Measurements from ENCODE around the gene ERC1.

ERC1 gene

DNA sequence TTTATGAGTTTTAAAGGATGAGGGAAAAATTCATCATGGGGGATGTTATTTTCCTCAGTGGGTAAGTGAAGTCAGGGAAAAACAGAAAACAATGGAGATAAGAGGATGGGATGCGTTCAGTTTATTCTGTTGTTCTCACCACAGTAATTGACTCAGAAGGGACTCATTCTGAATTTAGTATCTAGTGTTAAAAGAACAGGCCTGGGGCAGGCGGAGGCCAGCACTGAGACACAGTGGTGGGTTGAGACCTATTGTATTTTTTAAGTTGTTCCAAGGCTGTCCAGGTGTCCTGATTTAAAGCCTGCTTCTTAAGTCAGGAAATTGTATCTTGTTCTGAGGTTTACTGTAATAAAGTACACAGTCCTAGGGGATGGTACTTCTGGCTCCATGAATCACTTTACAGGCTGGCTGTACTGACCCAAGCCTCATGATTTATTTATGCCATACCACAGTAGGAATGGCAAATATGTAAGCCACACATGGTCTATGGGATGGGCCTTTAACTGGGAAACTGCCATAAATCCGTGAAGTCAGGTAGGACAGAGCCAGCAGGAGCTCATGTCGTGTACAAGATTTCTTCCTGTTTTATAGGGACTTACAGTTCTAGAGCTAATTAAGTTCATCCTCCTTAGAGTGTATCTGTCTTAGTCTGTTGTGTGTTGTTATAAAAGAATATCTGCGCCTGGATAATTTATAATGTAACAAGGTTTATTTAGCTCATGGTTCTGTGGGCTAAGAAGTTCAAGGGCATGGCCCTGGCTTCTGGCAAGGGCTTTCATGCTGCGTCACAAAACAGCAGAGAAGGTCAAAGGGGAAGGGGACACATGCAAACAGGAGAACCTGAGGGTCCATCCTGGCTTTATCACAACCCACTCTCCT is 359.3 kb downstream of the ERC1 start:
- H3K9ac ChIP-seq (ENCODE audit: low read length), result no peak overlapping the region
- H3F3A ChIP-seq (ENCODE audit: insufficient read depth, low read length), result no peaks in the 10 kb centered on the region
- H3K4me1 ChIP-seq (ENCODE audit: low read length), result no peaks in the 10 kb centered on the region
- no peaks in the 10 kb centered on the region for H3K9me3 ChIP-seq (replicated peaks; ENCODE audit: insufficient read depth, low read length)
- H2AFZ ChIP-seq (ENCODE audit: low read length), result no peak overlapping the region
- H3K27ac ChIP-seq (ENCODE audit: low read length), result no peak overlapping the region
- no peak overlapping the region for H3K4me2 ChIP-seq (ENCODE audit: low read depth, low read length)
- H3K36me3 ChIP-seq (replicated peaks; ENCODE audit: insufficient read depth, low read length), result no peaks in the 10 kb centered on the region
- no peaks in the 10 kb centered on the region for H3K9me2 ChIP-seq (replicated peaks; ENCODE audit: insufficient read depth, low read length)
- TF ChIP-seq, protein P1, sequence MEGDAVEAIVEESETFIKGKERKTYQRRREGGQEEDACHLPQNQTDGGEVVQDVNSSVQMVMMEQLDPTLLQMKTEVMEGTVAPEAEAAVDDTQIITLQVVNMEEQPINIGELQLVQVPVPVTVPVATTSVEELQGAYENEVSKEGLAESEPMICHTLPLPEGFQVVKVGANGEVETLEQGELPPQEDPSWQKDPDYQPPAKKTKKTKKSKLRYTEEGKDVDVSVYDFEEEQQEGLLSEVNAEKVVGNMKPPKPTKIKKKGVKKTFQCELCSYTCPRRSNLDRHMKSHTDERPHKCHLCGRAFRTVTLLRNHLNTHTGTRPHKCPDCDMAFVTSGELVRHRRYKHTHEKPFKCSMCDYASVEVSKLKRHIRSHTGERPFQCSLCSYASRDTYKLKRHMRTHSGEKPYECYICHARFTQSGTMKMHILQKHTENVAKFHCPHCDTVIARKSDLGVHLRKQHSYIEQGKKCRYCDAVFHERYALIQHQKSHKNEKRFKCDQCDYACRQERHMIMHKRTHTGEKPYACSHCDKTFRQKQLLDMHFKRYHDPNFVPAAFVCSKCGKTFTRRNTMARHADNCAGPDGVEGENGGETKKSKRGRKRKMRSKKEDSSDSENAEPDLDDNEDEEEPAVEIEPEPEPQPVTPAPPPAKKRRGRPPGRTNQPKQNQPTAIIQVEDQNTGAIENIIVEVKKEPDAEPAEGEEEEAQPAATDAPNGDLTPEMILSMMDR (IDR thresholded peaks at IDR 0.05; ENCODE audit: low read length), result no peak
- TF ChIP-seq EZH2 (optimal IDR thresholded peaks at IDR 0.05; ENCODE audit: low read depth, low read length) (no peak), EZH2phosphoT487 (IDR thresholded peaks at IDR 0.05; ENCODE audit: low read length) (no peak)
- no peak overlapping the region for H3K4me3 ChIP-seq (ENCODE audit: low read length)
- DNase-seq, result no peak
- no peaks in the 10 kb centered on the region for H3K27me3 ChIP-seq (replicated peaks; ENCODE audit: insufficient read depth, low read length)
- H3K79me2 ChIP-seq (ENCODE audit: low read length), result no peaks in the 10 kb centered on the region
- H4K20me1 ChIP-seq (ENCODE audit: insufficient read depth, low read length), result no peaks in the 10 kb centered on the region

DNA sequence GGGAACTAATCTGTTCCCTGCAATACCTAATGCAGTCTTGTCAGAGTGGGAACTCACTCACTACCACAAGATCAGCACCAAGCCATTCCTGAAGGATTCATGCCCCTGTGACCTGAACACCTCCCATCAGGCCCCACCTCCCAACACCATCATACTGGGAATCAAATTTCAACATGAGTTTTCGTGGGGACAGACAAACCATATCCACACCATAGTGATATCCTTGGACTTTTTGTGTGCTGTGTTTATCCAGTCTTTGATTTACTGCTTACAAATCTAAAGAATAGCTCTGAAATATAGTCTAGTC is 359.9 kb downstream of the ERC1 start:
- Histone ChIP-seq H3K79me2 (ENCODE audit: low read length) (no peaks in the 10 kb centered on the region), H2AFZ (ENCODE audit: low read length) (no peak overlapping the region), H3K9me2 (replicated peaks; ENCODE audit: insufficient read depth, low read length) (no peaks in the 10 kb centered on the region), H3K4me2 (ENCODE audit: low read depth, low read length) (no peak overlapping the region), H3K4me3 (ENCODE audit: low read length) (no peak overlapping the region), H3K9ac (ENCODE audit: low read length) (no peak overlapping the region), H4K20me1 (ENCODE audit: insufficient read depth, low read length) (no peaks in the 10 kb centered on the region), H3F3A (ENCODE audit: insufficient read depth, low read length) (no peaks in the 10 kb centered on the region), H3K27ac (ENCODE audit: low read length) (no peak overlapping the region), H3K36me3 (replicated peaks; ENCODE audit: insufficient read depth, low read length) (no peaks in the 10 kb centered on the region), H3K27me3 (replicated peaks; ENCODE audit: insufficient read depth, low read length) (no peaks in the 10 kb centered on the region), H3K9me3 (replicated peaks; ENCODE audit: insufficient read depth, low read length) (no peaks in the 10 kb centered on the region), H3K4me1 (ENCODE audit: low read length) (no peaks in the 10 kb centered on the region)
- DNase-seq, result no peak
- no peak for TF ChIP-seq EZH2phosphoT487 (IDR thresholded peaks at IDR 0.05; ENCODE audit: low read length)
- TF ChIP-seq, protein P1 (IDR thresholded peaks at IDR 0.05; ENCODE audit: low read length), result no peak

DNA sequence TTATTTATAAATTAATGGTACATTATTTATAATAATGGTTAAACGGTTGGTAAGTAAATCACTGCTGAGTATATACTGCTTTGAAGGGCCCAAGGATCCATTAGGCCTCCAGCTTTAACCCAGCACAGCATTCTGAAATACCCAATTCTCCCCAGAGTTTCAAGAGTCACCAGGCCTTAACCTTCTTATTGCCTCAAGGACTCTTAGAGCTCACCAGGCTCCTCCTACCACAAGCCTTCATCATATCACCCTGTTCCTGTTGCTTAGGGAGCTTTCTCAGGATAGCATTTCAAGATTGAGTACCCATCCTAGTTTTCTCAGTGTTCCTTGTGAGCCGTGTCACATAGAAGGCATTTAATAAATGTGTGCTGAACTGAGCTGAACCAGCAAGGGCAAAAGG is 360.9 kb downstream of the ERC1 start:
- Histone ChIP-seq H3K9me3 (replicated peaks; ENCODE audit: insufficient read depth, low read length) (no peaks in the 10 kb centered on the region), H3K4me1 (ENCODE audit: low read length) (no peaks in the 10 kb centered on the region), H3K9me2 (replicated peaks; ENCODE audit: insufficient read depth, low read length) (no peaks in the 10 kb centered on the region), H3K27me3 (replicated peaks; ENCODE audit: insufficient read depth, low read length) (no peaks in the 10 kb centered on the region), H3F3A (ENCODE audit: insufficient read depth, low read length) (no peaks in the 10 kb centered on the region), H2AFZ (ENCODE audit: low read length) (no peak overlapping the region), H3K4me3 (ENCODE audit: low read length) (no peak overlapping the region), H3K4me2 (ENCODE audit: low read depth, low read length) (no peak overlapping the region), H3K36me3 (replicated peaks; ENCODE audit: insufficient read depth, low read length) (no peaks in the 10 kb centered on the region), H4K20me1 (ENCODE audit: insufficient read depth, low read length) (no peaks in the 10 kb centered on the region), H3K9ac (ENCODE audit: low read length) (no peak overlapping the region), H3K27ac (ENCODE audit: low read length) (no peak overlapping the region), H3K79me2 (ENCODE audit: low read length) (no peaks in the 10 kb centered on the region)
- no peak for DNase-seq
- no peak for TF ChIP-seq EZH2phosphoT487 (IDR thresholded peaks at IDR 0.05; ENCODE audit: low read length)
- TF ChIP-seq, protein P1 (IDR thresholded peaks at IDR 0.05; ENCODE audit: low read length), result no peak
- TF ChIP-seq EZH2 (optimal IDR thresholded peaks at IDR 0.05; ENCODE audit: low read depth, low read length), result no peak

Measured in MM.1S (cell line).